ENCODE results near the gene TMEM19. TPM values are rescaled to one million over a fixed set of nuclear protein-coding genes. Genes with fewer than 3 reads are reported as not detected.

TMEM19 gene
- 10 to 100 TPM; 41.9 to 48.8 TPM for total RNA-seq
- long read RNA-seq, full-length matches to known transcripts = 40 of 49 reads
- long read RNA-seq, partial matches to known transcripts = 3 of 49 reads
- long read RNA-seq, other reads (novel, unspliced or antisense) = 6 of 49 reads

DNA sequence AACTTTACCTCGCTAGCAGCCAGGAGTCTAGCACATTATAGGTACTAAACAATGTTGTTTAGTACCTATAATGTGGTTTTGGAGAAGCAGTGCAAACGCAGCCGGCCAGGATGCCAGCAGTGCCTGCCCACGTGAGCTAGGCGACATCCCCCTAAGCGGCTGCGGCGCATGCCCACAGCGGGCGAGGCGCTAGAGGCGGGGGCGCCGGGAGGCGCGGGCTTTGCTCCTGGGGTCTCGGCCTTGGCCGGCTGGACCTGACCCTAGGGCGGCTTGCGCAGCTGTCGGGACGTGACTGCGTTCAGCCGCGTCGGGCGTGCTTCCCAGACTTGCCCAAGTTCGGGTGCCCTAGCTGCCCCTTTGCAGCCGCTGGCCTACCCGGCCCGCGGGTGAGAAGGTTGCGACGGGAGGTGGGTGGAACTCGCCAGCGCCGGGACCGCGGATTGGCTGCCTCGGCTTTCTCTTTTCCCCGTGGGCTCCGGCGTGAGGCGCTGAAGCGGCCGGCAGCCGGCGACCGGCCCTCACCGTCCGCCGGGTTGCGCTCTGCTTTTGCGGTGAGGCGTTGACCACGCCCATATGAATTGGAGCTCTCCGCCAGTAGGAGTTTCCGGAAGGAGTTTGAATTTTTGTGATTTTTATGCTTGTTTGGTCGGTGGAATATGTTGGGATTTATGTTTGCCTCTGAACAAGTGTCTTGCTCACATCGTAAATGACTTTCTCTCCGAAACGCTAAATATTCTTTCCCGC lies at the start of gene TMEM19:
Gene TMEM19 (plus strand): TSS at position 169 of the 744 bp plus-strand sequence. CDS start 599 bp downstream, outside the sequence.
- ATAC-seq = peak; percentile 91
- intact Hi-C loops (cut with DNase I, micrococcal nuclease) = no loop called here
- peak; percentile 92 to 93 for DNase-seq

DNA sequence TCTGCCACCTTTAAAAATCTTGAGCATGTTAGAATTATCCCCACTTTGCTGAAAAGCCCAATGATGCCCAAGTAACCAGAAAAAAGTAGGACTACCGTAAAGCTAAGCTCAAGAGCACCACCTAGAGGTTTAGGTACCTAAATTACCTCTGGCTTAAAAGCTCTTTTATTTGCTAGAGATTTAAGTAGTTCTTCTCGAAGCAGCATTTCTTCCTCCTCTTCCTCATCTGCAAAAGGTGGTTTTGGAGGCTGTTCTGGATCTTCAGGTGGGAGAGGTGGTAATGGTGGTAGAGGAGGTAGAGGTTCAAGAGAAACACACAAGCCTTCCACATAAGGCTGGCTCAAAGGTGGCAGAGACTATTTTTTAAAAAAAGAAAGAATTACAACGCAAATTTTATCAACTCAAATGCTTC lies 49.2 kb upstream of the TMEM19 start:
- ATAC-seq (peak; percentile 71), DNase-seq (no peak)
- intact Hi-C loops (cut with DNase I, micrococcal nuclease) = loop anchor here in 1 of 2 donors (10.0 kb wide), 1 partner anchor 222 kb away; no protein-coding TSS in a partner anchor

DNA sequence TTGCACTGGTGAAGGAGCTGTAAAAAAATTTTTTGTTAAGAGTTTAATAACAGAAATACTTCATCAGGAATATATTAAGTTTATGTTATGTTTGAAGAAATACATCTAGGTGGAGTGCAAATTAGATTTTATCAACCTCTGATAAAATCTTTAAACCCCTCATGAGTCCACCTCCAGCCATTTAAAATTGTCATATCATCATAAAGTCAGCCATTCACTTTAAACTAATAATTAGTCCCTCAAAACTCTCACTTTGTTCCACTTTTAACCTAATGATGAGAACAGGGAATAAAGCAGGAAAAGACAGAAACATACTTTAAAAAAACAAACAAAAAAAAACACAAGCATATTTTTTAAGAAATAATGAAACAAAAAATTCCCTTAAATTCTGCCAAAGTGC lies 47.4 kb upstream of the TMEM19 start:
- DNase-seq (no peak), ATAC-seq (no peak)
- intact Hi-C loops (cut with DNase I, micrococcal nuclease) = loop anchor here in 1 of 2 donors (10.0 kb wide), 1 partner anchor 224 kb away; no protein-coding TSS in a partner anchor

DNA sequence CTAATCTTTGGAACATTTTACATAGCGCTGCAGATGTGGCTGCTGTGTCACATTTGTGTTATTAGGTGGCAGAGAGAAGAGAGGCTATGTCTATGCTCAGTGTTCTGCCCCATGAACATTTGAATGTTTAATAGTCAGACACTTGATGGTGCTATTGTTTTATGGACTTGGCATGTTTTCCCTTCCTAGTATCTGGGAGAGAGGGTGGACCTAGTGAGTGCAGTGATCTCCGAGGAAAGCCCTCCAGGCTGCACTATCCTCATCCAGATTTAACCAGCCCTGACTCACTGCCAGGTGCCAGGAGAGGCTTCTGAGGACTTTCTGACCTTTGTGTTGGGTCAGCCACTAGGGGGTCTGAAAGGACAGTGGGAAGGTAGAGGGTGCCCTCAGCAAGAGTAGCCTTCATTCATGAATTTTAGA lies 46.5 kb upstream of the TMEM19 start:
- ATAC-seq (peak; percentile 60), DNase-seq (no peak)
- intact Hi-C loops (cut with DNase I, micrococcal nuclease) = loop anchor here in 1 of 2 donors (10.0 kb wide), 1 partner anchor 225 kb away; no protein-coding TSS in a partner anchor

DNA sequence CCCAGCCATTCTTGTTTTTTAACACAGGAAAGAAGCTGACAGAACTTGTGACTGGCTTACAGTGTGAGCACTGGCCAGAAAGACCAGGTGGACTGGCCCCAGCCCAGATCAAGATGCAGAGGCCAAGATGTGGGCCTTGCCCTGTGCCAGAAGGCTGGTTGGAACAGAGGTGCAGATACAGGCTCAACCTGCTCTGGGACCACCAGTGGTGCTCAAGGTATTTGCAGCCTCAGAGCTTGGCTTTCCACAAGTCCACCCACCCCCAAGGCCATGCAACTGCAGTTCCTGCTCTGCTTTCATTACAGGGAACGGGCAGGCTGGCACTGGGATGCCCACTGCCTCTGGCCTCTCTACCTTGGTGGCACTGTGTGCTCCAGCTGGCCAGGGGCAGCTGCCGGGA lies 45.6 kb upstream of the TMEM19 start:
- ATAC-seq (no peak), DNase-seq (no peak)
- intact Hi-C loops (cut with DNase I, micrococcal nuclease) = no loop called here

DNA sequence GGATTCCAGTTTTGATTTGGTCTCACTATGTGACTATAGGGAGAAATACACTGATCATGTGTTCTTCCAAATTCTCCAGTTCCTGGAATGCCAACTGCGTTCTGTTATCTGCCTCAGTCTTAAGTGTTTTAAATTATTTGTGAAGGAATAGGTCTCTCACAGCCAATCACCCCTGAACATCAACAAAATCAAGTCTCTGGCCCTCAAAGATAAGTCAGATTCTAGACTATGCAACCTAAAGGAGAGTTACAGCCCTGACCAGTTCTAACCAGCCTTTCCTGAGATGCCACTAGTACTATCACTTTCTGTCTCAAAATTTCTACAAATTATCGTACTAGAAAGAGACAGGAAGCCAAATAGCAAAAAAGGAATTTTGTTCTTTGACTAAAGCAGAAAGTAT lies 44.5 kb upstream of the TMEM19 start:
- DNase-seq (no peak), ATAC-seq (no peak)
- intact Hi-C loops (cut with DNase I, micrococcal nuclease) = no loop called here

DNA sequence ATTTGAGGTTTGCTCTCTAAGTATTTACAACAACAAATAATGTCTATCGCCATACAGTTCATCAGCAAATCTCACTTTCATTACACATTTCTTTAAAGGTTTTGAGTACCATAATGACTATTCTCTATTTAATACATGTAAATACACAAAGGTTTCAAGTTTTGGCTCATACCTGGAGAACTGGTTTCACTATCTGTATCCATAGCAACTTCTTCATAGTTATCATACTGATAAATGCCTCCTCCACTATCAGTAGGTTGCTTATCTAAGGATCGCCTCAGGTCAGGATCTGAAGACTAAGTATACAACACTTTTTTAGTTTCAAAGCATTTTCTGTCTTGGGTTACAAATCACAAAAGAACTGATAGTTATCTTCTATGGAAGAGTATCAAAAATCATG lies 43.6 kb upstream of the TMEM19 start:
- DNase-seq = no peak
- intact Hi-C loops (cut with DNase I, micrococcal nuclease) = no loop called here

DNA sequence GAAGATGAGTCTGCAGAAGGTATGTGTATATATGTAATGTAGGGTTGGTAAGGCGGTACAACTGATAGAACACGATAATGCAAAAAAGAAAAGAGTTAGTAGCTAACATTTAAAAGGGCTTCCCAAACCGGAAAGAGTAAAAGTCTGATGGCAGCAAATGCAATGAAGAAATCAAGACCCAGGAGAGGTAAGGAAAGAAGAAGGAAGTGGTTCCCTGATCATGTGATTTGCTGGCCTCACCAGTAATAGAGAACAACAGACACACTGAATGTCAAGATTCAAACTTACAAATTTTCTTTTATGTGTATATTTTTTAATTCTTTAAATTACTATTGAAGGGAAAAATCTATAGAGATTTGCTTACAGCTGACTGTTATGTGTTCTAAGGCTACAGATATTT lies 40.6 kb upstream of the TMEM19 start:
- no peak for ATAC-seq
- no peak for DNase-seq
- intact Hi-C loops (cut with DNase I, micrococcal nuclease) = no loop called here

More for the DNA sequence above, 43.6 kb upstream of the TMEM19 start:
- no peak for ATAC-seq

DNA sequence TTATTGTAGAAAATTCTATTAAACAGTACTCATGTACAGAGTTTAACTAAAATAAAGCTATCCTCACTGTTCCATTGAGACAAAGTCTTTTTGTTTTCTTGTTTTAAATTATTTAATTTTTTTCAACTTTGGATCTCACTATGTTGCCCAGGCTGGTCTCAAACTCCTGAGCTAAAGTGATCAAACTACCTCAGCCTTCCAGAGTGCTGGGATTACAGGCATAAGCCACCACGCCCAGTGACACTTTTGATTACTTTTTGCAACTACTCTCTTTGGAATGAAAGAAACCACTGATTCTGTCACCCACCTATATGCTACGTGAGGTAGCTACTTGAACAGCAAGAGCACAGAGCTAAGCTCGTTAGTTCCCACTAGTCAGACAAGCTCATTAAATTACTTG lies 39.4 kb upstream of the TMEM19 start:
- ATAC-seq (no peak), DNase-seq (no peak)
- intact Hi-C loops (cut with DNase I, micrococcal nuclease) = no loop called here

DNA sequence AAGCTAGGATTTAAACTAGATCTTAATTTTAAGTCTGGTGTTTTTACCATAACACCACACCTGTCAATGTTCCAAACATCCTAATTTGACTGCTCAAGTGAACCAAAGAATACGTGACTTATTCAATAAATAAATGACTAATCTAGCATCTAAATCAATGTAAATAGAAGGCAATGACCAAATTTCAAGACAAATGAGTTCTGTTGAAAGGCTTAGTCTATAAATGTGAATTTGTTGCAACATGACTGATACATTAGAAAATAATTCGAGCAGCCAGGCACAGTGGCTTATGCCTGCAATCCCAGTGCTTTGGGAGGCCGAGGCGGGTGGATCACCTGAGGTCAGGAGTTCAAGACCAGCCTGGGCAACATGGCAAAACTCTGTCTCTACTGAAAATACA lies 37.3 kb upstream of the TMEM19 start:
- no peak for ATAC-seq
- intact Hi-C loops (cut with DNase I, micrococcal nuclease) = no loop called here
- no peak for DNase-seq

DNA sequence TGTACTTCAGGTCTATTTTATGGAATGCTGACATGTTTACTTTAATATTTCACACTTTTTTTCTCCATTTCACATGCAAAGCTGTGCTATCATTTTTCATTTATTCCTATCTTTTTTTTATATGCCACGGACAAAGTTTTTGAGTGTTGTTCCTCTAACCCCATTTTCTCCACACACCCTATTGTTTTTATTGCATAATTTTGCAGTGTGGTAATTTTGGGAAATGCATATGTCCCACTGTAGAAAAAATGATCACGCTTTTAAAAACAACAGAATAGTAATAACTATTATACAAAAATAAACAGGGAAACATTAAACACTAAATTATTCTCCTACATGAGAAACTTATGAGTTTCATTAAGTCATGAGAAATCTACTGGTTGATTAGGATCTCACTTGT lies 36.5 kb upstream of the TMEM19 start:
- intact Hi-C loops (cut with DNase I, micrococcal nuclease) = no loop called here
- no peak for ATAC-seq
- no peak for DNase-seq

DNA sequence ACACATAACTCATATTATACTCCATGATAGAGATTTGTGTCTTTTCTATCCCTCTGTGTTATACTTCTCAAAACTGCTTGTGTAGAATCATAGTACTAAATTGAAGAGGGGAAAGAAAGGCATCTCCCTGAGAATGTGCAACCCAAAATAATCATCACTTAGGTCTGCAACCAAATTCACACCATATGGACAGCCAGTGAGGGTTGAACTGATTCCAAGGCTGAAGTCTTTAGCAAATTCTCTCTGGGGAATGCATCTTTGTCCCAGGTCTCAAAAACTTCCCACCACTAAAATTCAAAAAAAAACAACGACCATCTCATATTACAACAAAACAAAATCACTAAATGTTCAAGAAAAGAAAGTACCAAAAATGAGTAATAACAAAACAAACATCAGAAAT lies 33.2 kb upstream of the TMEM19 start:
- DNase-seq (no peak), ATAC-seq (no peak)

DNA sequence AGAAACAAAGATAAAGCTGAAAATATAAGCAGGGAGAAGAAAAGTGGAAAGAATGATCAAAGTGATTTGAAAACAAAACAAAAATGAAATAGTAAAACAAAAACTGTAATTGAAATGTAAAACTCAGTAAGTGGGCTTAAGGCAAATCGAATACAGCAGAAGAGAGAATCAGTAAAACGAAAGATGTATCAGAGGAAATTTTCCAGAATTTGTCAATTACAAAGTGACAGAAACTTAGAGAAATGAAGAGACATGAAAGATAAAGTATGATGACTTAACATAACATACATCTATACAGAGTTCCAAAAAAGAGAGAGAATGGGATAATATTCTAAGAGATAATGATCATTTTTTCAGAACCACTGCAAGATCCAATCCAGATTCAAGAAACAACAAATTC lies 32.7 kb upstream of the TMEM19 start:
- ATAC-seq (no peak), DNase-seq (no peak)
- intact Hi-C loops (cut with DNase I, micrococcal nuclease) = no loop called here

More for the DNA sequence above, 33.2 kb upstream of the TMEM19 start:
- intact Hi-C loops (cut with DNase I, micrococcal nuclease) = no loop called here

DNA sequence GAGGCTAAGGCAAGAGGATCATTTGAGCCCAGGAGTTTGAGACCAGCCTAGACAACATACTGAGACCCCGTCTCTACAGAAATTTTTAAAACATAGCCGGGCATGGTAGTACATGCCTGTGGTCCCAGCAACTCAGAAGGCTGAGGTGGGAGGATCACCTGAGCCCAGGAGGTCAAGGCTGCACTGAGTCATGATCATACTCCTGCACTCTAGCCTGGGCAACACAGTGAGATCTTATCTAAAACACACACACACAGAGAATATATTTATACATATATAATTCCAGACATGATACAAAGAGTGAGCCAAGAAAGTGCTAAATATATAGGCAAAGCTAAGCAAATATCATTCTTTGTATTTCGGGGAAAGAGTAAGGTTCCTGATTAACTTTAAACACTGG lies 31.7 kb upstream of the TMEM19 start:
- no peak for DNase-seq
- intact Hi-C loops (cut with DNase I, micrococcal nuclease) = no loop called here
- ATAC-seq = no peak

DNA sequence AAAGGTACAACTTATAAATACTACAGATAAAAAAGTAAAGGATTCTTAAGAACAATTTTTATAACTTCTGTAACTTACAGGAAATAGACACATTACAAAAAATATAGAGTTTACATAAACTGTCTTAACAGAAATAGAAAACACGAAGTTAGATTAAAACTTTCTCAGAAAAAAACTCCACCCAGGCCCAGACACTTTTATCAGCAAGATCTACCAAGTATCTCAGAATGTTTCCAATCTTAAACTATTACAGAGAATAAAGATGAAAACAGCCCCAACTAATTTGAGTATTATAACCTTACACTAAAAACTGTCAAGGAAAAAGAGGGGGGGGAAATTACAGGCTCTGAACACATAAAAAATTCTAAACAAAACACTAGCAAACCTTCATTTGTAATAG lies 30.4 kb upstream of the TMEM19 start:
- DNase-seq = no peak
- no peak for ATAC-seq
- intact Hi-C loops (cut with DNase I, micrococcal nuclease) = no loop called here

DNA sequence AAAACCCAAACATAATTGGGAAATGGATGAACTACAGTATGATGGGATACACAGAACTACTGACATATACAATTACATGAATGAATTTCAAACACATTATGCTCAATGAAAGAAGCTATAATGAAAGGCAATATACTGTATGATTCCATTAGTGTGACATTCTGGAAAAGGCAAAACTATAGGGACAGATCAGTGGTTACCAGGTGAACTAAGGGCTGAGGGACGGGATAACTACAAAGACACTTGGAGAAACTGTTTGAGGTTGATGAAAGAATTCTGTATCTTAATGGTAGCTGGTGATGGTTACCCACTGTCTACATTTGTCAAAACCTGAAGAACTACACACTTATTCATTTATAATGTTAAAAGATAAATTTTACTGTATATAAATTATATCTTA lies 30.0 kb upstream of the TMEM19 start:
- ATAC-seq (no peak), DNase-seq (no peak)
- intact Hi-C loops (cut with DNase I, micrococcal nuclease) = no loop called here

DNA sequence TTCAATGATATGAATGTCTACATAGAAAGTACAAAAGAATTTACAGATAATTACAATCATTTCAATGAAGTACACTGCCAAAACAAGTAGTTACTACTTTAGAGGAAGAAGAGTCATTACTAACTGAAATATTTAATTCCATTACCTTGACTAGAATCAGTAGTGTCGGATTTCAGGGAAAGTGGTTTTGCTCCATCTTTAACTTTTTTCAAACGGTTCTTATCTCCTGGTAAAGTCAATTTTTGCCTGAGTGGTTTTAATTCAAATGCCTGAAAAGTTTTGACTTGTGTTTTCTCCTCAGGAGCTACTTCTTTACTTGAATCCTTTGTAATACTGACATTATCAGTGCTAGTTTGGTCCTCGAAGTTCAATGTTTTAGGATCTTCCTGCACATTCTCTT lies 29.1 kb upstream of the TMEM19 start:
- DNase-seq = no peak
- ATAC-seq = no peak
- intact Hi-C loops (cut with DNase I, micrococcal nuclease) = no loop called here

DNA sequence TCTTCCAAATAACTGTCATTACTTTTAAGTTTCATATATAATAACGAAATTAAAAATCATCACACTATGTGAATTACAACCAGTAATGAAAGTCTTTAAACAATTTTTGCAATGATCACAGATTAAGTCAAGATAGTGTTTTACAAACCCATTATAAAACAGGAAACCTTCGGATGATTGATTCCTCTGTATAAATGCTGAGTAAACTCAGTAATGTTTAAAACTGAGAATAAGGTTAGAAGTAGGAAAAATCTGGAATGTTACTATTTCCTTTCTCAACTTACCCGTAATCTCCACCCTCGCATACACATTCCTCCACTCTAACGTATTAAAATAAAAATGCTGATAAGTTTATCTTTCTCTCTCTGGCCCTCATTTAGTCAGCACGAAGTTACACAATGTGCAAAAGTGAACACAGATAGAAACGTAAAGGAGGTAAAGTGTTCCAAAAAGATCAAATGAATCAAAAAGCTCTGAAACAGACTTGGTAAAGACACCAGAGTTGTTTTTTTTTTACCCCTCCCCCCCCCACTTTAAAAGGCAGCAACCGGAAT lies 23.8 kb upstream of the TMEM19 start:
- DNase-seq (no peak), ATAC-seq (no peak)
- intact Hi-C loops (cut with DNase I, micrococcal nuclease) = no loop called here

DNA sequence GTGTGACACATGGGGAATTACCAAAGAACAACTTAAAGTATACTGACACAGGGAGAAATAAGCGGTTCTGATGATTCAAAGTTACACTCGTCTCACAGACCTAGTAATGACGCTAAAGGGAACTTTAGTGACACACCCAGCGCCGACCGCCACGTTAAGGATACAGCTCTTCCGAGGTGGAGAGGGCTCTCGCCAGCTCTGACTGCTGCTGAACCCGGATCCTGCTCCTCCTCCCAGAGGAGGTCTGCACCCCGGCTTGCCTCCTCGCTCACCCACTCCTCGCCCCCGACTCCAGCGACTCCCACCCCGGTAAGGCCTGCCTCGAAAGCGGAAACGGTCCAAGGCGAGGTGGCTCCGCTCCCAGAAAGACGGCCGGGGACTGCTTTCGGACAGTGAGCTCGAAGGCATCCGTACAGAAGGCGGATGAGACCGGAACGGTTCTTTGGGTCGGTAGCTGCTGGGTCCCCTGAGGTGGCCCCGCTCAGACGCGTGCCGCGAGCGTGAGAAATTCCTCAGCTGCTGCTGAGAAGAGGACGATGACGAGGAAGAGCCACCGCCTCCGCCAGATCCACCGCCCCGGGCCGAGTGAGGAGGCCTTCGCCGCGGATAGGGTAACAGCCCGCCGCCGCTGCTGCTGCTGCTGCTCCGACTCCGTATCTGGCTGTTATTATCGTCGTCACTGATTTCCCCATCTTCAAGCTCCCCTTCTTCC lies 22.9 kb upstream of the TMEM19 start:
- intact Hi-C loops (cut with DNase I, micrococcal nuclease) = no loop called here
- DNase-seq (peak; percentile 60 to 84), ATAC-seq (peak; percentile 54)
